ENCODE results near the gene CDK19. TPM values are rescaled to one million over a fixed set of nuclear protein-coding genes. Genes with fewer than 3 reads are reported as not detected.

The CDK19 gene
- total and polyA plus RNA-seq, 2 of the 13 experiments (the other 11 are each of a cell fraction or from before 2014, with no cell fraction given): 13.4 to 27.0 TPM

GRCh38 chr6:110814102-110815014 is 911 bp downstream of the CDK19 start (continued):
- peak; percentile 52 for TF ChIP-seq THAP11 (CRISPR knock-in tag; IDR thresholded peaks at IDR 0.05)
- TF ChIP-seq ZNF766 (CRISPR knock-in tag; IDR thresholded peaks at IDR 0.05; ENCODE audit: borderline replicate concordance): 0 out of 2 replicates have a peak, but pooled peaks have one; percentile 74
- no peak for TF ChIP-seq KLF13 (CRISPR knock-in tag; IDR thresholded peaks at IDR 0.05)
- TF ChIP-seq RFXAP (CRISPR knock-in tag; IDR thresholded peaks at IDR 0.05; ENCODE audit: borderline replicate concordance): peak; percentile 47; the same call in 1 of the 2 replicates
- no peak; the same call in 1 of the 2 replicates for TF ChIP-seq TOPORS (CRISPR knock-in tag; IDR thresholded peaks at IDR 0.05)
- no peak for TF ChIP-seq KDM5A (IDR thresholded peaks at IDR 0.05; ENCODE audit: borderline replicate concordance, low read length)
- no peak for TF ChIP-seq ZNF235 (CRISPR knock-in tag; IDR thresholded peaks at IDR 0.05; ENCODE audit: borderline replicate concordance)
- peak; percentile 30; the same call in 1 of the 2 replicates for TF ChIP-seq ZBTB4 (CRISPR knock-in tag; IDR thresholded peaks at IDR 0.05; ENCODE audit: borderline replicate concordance)
- TF ChIP-seq SIN3A (IDR thresholded peaks at IDR 0.05; ENCODE audit: borderline replicate concordance, low read depth, low read length): peak; percentile 67; the same call in 1 of the 2 replicates
- TF ChIP-seq, protein P1, sequence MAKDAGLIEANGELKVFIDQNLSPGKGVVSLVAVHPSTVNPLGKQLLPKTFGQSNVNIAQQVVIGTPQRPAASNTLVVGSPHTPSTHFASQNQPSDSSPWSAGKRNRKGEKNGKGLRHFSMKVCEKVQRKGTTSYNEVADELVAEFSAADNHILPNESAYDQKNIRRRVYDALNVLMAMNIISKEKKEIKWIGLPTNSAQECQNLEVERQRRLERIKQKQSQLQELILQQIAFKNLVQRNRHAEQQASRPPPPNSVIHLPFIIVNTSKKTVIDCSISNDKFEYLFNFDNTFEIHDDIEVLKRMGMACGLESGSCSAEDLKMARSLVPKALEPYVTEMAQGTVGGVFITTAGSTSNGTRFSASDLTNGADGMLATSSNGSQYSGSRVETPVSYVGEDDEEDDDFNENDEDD (CRISPR knock-in tag; IDR thresholded peaks at IDR 0.05; ENCODE audit: borderline replicate concordance): peak; percentile 79
- no peak; the same call in 1 of the 2 replicates for TF ChIP-seq ZNF564 (CRISPR knock-in tag; IDR thresholded peaks at IDR 0.05)
- peak; percentile 16; the same call in 1 of the 3 replicates for TF ChIP-seq MXI1 (IDR thresholded peaks at IDR 0.05; ENCODE audit: borderline replicate concordance, low read depth, low read length)
- TF ChIP-seq, protein P2, sequence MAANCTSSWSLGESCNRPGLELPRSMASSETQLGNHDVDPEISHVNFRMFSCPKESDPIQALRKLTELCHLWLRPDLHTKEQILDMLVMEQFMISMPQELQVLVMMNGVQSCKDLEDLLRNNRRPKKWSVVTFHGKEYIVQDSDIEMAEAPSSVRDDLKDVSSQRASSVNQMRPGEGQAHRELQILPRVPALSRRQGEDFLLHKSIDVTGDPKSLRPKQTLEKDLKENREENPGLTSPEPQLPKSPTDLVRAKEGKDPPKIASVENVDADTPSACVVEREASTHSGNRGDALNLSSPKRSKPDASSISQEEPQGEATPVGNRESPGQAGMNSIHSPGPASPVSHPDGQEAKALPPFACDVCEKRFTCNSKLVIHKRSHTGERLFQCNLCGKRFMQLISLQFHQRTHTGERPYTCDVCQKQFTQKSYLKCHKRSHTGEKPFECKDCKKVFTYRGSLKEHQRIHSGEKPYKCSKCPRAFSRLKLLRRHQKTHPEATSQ (CRISPR knock-in tag; IDR thresholded peaks at IDR 0.05; ENCODE audit: borderline replicate concordance): 0 out of 2 replicates have a peak, but pooled peaks have one; percentile 12
- TF ChIP-seq ISL2 (CRISPR knock-in tag; IDR thresholded peaks at IDR 0.05): 0 out of 2 replicates have a peak, but pooled peaks have one; percentile 30
- peak; percentile 88 for TF ChIP-seq E2F5 (CRISPR knock-in tag; conservative IDR thresholded peaks at IDR 0.05)
- no peak for TF ChIP-seq HMG20A (CRISPR knock-in tag; IDR thresholded peaks at IDR 0.05; ENCODE audit: borderline replicate concordance)
- peak; percentile 30; the same call in 1 of the 2 replicates for TF ChIP-seq KDM5B (CRISPR knock-in tag; IDR thresholded peaks at IDR 0.05; ENCODE audit: borderline replicate concordance)
- no peak for TF ChIP-seq RELA (CRISPR knock-in tag; IDR thresholded peaks at IDR 0.05)
- TF ChIP-seq NFYB (CRISPR knock-in tag; IDR thresholded peaks at IDR 0.05): peak; percentile 28; the same call in 1 of the 2 replicates
- peak; percentile 85 for TF ChIP-seq TFDP2 (CRISPR knock-in tag; IDR thresholded peaks at IDR 0.05)

All from HepG2 (cell line).